ENCODE measurements around the gene FAM149A.

DNA sequence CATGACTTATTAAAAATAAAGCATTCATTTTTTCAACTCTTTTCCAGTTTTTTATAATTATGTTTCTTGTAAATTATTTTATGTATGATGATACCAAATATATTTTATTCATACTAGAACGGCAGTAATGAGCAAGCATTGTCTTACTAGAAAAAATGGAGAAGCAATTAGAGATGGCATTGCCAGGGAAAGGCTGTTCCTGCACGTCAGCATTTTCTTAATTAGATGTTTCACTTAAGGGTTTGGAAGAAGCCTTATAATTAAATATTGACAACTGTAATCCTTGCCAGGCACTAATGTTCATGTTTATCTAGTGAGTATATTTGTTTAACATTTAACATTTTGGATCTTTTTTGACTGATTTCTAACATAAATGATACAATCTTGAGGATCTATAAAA is 16.6 kb downstream of the FAM149A start:
- TF ChIP-seq, protein P1, sequence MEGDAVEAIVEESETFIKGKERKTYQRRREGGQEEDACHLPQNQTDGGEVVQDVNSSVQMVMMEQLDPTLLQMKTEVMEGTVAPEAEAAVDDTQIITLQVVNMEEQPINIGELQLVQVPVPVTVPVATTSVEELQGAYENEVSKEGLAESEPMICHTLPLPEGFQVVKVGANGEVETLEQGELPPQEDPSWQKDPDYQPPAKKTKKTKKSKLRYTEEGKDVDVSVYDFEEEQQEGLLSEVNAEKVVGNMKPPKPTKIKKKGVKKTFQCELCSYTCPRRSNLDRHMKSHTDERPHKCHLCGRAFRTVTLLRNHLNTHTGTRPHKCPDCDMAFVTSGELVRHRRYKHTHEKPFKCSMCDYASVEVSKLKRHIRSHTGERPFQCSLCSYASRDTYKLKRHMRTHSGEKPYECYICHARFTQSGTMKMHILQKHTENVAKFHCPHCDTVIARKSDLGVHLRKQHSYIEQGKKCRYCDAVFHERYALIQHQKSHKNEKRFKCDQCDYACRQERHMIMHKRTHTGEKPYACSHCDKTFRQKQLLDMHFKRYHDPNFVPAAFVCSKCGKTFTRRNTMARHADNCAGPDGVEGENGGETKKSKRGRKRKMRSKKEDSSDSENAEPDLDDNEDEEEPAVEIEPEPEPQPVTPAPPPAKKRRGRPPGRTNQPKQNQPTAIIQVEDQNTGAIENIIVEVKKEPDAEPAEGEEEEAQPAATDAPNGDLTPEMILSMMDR (conservative IDR thresholded peaks at IDR 0.05; ENCODE audit: low read depth in 2 of 2) = no peak
- TF ChIP-seq EZH2 (IDR thresholded peaks at IDR 0.05; ENCODE audit: low read depth, unreplicated experiment) (no peak), POLR2AphosphoS5 (IDR thresholded peaks at IDR 0.05; ENCODE audit: low read depth) (no peak), NANOG (IDR thresholded peaks at IDR 0.05; ENCODE audit: borderline replicate concordance) (no peak), EZH2phosphoT487 (IDR thresholded peaks at IDR 0.05; ENCODE audit: unreplicated experiment) (no peak), CREB1 (CRISPR knock-in tag; IDR thresholded peaks at IDR 0.05; ENCODE audit: low read depth) (no peak), JUNB (IDR thresholded peaks at IDR 0.05; ENCODE audit: unreplicated experiment) (no peak), ZNF331 (CRISPR knock-in tag; IDR thresholded peaks at IDR 0.05; ENCODE audit: low read depth) (no peak)
- TF ChIP-seq, protein P2, sequence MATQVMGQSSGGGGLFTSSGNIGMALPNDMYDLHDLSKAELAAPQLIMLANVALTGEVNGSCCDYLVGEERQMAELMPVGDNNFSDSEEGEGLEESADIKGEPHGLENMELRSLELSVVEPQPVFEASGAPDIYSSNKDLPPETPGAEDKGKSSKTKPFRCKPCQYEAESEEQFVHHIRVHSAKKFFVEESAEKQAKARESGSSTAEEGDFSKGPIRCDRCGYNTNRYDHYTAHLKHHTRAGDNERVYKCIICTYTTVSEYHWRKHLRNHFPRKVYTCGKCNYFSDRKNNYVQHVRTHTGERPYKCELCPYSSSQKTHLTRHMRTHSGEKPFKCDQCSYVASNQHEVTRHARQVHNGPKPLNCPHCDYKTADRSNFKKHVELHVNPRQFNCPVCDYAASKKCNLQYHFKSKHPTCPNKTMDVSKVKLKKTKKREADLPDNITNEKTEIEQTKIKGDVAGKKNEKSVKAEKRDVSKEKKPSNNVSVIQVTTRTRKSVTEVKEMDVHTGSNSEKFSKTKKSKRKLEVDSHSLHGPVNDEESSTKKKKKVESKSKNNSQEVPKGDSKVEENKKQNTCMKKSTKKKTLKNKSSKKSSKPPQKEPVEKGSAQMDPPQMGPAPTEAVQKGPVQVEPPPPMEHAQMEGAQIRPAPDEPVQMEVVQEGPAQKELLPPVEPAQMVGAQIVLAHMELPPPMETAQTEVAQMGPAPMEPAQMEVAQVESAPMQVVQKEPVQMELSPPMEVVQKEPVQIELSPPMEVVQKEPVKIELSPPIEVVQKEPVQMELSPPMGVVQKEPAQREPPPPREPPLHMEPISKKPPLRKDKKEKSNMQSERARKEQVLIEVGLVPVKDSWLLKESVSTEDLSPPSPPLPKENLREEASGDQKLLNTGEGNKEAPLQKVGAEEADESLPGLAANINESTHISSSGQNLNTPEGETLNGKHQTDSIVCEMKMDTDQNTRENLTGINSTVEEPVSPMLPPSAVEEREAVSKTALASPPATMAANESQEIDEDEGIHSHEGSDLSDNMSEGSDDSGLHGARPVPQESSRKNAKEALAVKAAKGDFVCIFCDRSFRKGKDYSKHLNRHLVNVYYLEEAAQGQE (IDR thresholded peaks at IDR 0.05; ENCODE audit: unreplicated experiment) = no peak
- TF ChIP-seq, protein P3, sequence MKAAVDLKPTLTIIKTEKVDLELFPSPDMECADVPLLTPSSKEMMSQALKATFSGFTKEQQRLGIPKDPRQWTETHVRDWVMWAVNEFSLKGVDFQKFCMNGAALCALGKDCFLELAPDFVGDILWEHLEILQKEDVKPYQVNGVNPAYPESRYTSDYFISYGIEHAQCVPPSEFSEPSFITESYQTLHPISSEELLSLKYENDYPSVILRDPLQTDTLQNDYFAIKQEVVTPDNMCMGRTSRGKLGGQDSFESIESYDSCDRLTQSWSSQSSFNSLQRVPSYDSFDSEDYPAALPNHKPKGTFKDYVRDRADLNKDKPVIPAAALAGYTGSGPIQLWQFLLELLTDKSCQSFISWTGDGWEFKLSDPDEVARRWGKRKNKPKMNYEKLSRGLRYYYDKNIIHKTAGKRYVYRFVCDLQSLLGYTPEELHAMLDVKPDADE (IDR thresholded peaks at IDR 0.05) = no peak
- TF ChIP-seq, protein P4, sequence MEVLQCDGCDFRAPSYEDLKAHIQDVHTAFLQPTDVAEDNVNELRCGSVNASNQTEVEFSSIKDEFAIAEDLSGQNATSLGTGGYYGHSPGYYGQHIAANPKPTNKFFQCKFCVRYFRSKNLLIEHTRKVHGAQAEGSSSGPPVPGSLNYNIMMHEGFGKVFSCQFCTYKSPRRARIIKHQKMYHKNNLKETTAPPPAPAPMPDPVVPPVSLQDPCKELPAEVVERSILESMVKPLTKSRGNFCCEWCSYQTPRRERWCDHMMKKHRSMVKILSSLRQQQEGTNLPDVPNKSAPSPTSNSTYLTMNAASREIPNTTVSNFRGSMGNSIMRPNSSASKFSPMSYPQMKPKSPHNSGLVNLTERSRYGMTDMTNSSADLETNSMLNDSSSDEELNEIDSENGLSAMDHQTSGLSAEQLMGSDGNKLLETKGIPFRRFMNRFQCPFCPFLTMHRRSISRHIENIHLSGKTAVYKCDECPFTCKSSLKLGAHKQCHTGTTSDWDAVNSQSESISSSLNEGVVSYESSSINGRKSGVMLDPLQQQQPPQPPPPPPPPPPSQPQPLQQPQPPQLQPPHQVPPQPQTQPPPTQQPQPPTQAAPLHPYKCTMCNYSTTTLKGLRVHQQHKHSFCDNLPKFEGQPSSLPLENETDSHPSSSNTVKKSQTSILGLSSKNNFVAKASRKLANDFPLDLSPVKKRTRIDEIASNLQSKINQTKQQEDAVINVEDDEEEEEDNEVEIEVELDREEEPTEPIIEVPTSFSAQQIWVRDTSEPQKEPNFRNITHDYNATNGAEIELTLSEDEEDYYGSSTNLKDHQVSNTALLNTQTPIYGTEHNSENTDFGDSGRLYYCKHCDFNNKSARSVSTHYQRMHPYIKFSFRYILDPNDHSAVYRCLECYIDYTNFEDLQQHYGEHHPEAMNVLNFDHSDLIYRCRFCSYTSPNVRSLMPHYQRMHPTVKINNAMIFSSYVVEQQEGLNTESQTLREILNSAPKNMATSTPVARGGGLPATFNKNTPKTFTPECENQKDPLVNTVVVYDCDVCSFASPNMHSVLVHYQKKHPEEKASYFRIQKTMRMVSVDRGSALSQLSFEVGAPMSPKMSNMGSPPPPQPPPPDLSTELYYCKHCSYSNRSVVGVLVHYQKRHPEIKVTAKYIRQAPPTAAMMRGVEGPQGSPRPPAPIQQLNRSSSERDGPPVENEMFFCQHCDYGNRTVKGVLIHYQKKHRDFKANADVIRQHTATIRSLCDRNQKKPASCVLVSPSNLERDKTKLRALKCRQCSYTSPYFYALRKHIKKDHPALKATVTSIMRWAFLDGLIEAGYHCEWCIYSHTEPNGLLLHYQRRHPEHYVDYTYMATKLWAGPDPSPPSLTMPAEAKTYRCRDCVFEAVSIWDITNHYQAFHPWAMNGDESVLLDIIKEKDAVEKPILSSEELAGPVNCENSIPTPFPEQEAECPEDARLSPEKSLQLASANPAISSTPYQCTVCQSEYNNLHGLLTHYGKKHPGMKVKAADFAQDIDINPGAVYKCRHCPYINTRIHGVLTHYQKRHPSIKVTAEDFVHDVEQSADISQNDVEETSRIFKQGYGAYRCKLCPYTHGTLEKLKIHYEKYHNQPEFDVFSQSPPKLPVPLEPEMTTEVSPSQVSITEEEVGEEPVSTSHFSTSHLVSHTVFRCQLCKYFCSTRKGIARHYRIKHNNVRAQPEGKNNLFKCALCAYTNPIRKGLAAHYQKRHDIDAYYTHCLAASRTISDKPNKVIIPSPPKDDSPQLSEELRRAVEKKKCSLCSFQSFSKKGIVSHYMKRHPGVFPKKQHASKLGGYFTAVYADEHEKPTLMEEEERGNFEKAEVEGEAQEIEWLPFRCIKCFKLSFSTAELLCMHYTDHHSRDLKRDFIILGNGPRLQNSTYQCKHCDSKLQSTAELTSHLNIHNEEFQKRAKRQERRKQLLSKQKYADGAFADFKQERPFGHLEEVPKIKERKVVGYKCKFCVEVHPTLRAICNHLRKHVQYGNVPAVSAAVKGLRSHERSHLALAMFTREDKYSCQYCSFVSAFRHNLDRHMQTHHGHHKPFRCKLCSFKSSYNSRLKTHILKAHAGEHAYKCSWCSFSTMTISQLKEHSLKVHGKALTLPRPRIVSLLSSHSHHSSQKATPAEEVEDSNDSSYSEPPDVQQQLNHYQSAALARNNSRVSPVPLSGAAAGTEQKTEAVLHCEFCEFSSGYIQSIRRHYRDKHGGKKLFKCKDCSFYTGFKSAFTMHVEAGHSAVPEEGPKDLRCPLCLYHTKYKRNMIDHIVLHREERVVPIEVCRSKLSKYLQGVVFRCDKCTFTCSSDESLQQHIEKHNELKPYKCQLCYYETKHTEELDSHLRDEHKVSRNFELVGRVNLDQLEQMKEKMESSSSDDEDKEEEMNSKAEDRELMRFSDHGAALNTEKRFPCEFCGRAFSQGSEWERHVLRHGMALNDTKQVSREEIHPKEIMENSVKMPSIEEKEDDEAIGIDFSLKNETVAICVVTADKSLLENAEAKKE (CRISPR knock-in tag; IDR thresholded peaks at IDR 0.05) = no peak
